NB4 (cell line): Measurements from ENCODE around the gene MCTP1.

ENCODE experiments used
- CTCF ChIP-seq: IDR thresholded peaks from one replicate; pipeline ENCODE4 v1.5.1; 2012; ENCODE audit warnings: low read depth, low read length
- MYC ChIP-seq: IDR thresholded peaks from 2 replicates; pipeline ENCODE4 v1.6.1; 2011; ENCODE audit warnings: low read depth, low read length
- POLR2A ChIP-seq: IDR thresholded peaks from 2 replicates; pipeline ENCODE4 v1.6.1; 2011; ENCODE audit warnings: mild to moderate bottlenecking; ENCODE audit not compliant: insufficient read length; ENCODE audit errors: extremely low read depth

DNA sequence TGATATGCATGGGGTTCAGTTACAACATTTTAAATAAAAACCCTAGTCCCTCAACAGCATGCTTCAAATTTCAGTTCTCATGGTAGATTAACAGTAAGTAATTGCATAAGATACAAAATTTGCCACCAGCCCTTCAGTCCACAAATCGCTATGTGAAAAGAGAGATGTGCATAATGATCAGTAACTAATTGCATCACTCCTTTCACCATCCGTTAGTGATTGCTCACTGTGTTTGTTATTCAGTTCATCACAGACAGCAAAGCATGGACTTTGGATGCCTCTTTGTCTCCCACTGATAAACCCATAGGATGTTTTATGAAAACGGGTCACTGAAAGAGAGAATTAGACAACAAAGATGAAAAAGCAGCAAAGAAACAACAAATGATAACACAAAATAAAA, 103.2 kb downstream of the MCTP1 start:
- TF ChIP-seq CTCF: no peak
- no peak for TF ChIP-seq POLR2A
- no peak for TF ChIP-seq MYC
